HG02973 (cell line): ENCODE data around the gene LIN7C.
"Not testable (repeated sequence)": the region's sequence is repeated elsewhere in the genome, so short reads cannot be mapped to it uniquely, and the experiment has no call there.

Experiments used
- ATAC-seq: cut with Tn5 transposase; IDR thresholded peaks from one replicate; pipeline ENCODE4 v1.9.1; 2021; ENCODE audit warnings: moderate library complexity; ENCODE audit not compliant: unreplicated experiment

Gene LIN7C

DNA sequence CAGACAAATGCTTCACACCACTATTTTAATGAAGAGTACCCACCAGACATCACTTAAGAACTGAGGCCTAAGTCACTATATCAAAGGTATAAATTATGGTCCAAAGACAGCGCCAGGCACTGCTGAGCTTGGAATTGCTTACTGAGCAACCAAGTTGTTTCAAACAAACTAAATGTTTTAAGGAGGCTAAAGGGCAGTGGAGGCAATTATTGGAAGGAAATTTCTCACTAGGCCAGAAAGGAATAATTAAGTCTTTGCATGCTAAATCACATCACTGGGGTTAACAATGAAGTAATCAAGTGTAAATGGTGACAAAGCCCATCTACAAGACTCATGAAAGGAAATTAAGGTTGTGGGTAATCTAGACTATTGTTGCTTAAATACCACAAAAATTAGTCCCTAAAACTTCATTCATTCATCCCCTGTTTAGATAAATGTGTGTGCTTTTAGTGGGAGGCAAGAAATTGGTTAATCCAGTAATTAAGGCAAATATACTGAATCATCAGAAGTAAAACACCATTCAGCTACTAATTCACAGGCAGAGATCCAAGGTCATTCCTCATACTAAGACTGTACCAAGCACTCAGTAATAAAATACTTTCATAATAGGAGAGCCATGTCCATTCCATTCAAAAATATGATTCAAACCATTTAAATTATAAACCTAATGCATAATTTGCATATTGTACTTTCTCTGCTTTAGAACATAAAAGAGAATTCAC, 55.2 kb downstream of the LIN7C start:
- no peak for ATAC-seq

DNA sequence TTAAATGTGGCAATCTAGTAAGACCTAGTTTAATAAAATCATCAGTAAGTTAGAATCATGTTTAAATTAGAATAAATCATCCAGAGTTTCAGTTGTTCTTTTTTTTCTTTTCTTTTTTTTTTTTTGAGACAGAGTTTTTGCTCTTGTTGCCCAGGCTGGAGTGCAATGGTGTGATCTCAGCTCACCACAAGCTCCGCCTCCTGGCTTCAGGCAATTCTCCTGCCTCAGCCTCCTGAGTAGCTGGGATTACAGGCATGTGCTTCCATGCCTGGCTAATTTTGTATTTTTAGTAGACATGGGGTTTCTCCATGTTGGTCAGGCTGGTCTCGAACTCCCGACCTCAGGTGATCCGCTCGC, 58.4 kb downstream of the LIN7C start:
- not testable (repeated sequence) for ATAC-seq

- no peak for ATAC-seq
Measured at GRCh38 chr11:27447288-27448183, 59.0 kb downstream of the LIN7C start.

- ATAC-seq: no peak
Measured at GRCh38 chr11:27445625-27446024, 60.9 kb downstream of the LIN7C start.

- no peak for ATAC-seq
Measured at GRCh38 chr11:27444801-27445215, 61.8 kb downstream of the LIN7C start.
